Measurements from ENCODE around the gene KRTAP21-1. TPM values are rescaled to one million over a fixed set of nuclear protein-coding genes. Genes with fewer than 3 reads are reported as not detected.

The KRTAP21-1 gene
- total RNA-seq, 1 experiment from 2014 or later, result not detected

DNA sequence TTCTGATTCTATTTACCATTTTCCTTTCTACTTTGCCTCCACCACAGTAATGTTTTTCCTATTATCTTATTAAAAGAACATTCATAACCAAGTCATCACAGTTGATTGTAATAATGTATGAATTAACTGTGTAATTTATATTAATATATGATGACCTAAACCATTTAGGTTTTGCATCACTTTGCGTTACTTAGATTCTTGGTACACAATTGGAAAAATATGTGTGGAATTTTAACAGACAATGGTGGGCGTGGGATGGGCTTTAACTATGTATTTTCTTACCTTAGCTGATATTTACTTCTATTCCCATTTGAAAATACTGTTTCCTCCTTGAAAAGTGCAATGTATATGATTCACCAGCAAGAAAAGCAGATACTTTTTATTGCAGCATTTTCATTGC lies 40.3 kb downstream of the KRTAP21-1 start:
- Histone ChIP-seq H3K36me3 (replicated peaks; ENCODE audit: control insufficient read depth, insufficient read depth, low read length) (no peaks in the 10 kb centered on the region), H3K4me3 (ENCODE audit: insufficient read depth, low read depth, low read length) (no peak overlapping the region), H3K27me3 (ENCODE audit: control insufficient read depth, insufficient read depth, low read length) (no peaks in the 10 kb centered on the region)
- DNase-seq, result no peak

DNA sequence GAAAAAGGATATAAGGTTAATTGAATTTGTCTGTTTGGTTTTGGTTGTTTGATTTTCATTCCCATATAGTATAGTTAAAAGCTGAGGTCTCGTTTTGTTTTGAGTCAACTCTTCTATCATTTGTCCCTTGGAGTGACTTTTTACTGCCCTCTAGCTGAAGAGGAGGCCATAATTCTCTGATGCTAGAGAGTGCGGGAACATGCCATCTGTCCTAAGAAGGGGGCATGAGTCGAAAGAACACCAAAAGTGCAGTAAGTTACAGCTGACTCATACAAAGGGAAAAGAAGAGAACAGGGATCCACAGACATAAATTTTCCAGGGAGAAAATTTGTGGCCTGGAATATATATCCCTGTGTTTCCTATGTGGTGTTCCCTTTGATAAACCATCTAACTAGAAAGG lies 40.8 kb downstream of the KRTAP21-1 start:
- H3K27me3 ChIP-seq (ENCODE audit: control insufficient read depth, insufficient read depth, low read length), result no peaks in the 10 kb centered on the region
- no peak overlapping the region for H3K4me3 ChIP-seq (ENCODE audit: insufficient read depth, low read depth, low read length)
- H3K36me3 ChIP-seq (replicated peaks; ENCODE audit: control insufficient read depth, insufficient read depth, low read length), result no peaks in the 10 kb centered on the region
- peak; percentile 7 for DNase-seq

DNA sequence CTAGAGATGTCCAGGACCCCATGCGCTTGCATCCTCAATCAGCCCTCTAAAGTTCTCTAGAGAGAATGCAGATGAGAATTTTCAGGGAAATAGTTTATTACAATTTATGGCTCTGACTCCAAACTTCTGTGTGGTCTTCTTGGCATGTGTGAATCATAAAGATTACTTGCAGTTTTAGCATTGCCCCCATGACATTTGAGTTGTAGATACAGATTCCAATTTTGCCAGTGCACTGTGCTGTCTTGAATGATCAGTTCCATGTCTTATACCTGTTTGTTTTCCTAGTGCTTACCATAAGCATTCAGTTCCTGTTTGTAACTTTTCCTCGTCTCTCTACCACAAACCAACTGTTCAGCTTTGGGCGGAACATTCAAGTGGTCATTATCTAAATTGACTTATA lies 41.5 kb downstream of the KRTAP21-1 start:
- H3K4me3 ChIP-seq (ENCODE audit: insufficient read depth, low read depth, low read length), result no peak overlapping the region
- no peaks in the 10 kb centered on the region for H3K36me3 ChIP-seq (replicated peaks; ENCODE audit: control insufficient read depth, insufficient read depth, low read length)
- no peak for DNase-seq
- no peaks in the 10 kb centered on the region for H3K27me3 ChIP-seq (ENCODE audit: control insufficient read depth, insufficient read depth, low read length)

DNA sequence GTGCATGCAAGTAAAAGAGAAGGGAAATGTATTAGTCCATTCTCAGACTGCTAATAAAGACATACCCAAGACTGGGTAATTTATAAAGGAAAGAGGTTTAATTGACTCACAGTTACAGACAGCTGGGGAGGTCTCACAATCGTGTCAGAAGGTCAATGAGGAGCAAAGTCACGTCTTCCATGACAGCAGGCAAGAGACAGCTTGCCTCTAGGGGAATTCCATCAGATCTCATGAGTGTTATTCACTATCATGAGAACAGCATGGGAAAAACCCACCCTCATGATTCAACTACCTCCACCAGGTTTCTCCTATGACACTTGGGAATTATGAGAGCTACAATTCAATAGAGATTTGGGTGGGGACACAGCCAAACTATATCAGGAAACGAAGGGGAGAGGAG lies 44.7 kb downstream of the KRTAP21-1 start:
- no peak overlapping the region for H3K4me3 ChIP-seq (ENCODE audit: insufficient read depth, low read depth, low read length)
- no peaks in the 10 kb centered on the region for H3K27me3 ChIP-seq (ENCODE audit: control insufficient read depth, insufficient read depth, low read length)
- no peaks in the 10 kb centered on the region for H3K36me3 ChIP-seq (replicated peaks; ENCODE audit: control insufficient read depth, insufficient read depth, low read length)
- no peak for DNase-seq

DNA sequence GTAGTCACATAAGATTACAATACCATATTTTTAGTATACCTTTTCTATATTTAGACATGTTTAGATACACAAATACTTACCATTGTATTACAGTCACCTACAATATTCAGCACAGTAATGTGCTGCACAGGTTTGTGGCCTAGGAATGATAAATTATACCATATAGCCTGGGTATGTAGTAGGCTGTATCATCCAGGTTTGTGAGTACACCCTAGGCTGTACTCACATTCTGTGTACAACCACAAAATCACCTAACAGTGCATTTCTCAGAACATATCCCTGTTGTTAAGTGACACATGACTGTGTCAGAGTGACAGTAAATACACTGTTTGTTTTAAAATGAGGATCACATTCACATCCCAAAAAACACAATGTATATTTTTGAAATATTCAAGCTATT lies 47.8 kb downstream of the KRTAP21-1 start:
- Histone ChIP-seq H3K36me3 (replicated peaks; ENCODE audit: control insufficient read depth, insufficient read depth, low read length) (no peaks in the 10 kb centered on the region), H3K27me3 (ENCODE audit: control insufficient read depth, insufficient read depth, low read length) (no peaks in the 10 kb centered on the region), H3K4me3 (ENCODE audit: insufficient read depth, low read depth, low read length) (no peak overlapping the region)
- DNase-seq, result no peak

Other genes starting within 250 kb of the KRTAP21-1 start
- not detected in 2 replicates for gene KRTAP19-6, start 213.6 kb downstream of the KRTAP21-1 start, total RNA-seq (2014; rRNA removed; shearing (Covaris generic))
- gene KRTAP19-7, start 194.1 kb downstream of the KRTAP21-1 start, total RNA-seq (2014; rRNA removed; shearing (Covaris generic)), result not detected in 2 replicates
- gene KRTAP22-2, start 165.0 kb downstream of the KRTAP21-1 start, total RNA-seq (2014; rRNA removed; shearing (Covaris generic)), result not detected in 2 replicates
- not detected in 2 replicates for gene KRTAP6-3, start 163.0 kb downstream of the KRTAP21-1 start, total RNA-seq (2014; rRNA removed; shearing (Covaris generic))
- not detected in 2 replicates for gene KRTAP6-2, start 156.5 kb downstream of the KRTAP21-1 start, total RNA-seq (2014; rRNA removed; shearing (Covaris generic))
- gene KRTAP22-1, start 154.3 kb downstream of the KRTAP21-1 start, total RNA-seq (2014; rRNA removed; shearing (Covaris generic)), result not detected in 2 replicates
- not detected in 2 replicates for gene KRTAP6-1, start 141.5 kb downstream of the KRTAP21-1 start, total RNA-seq (2014; rRNA removed; shearing (Covaris generic))
- not detected in 2 replicates for gene KRTAP20-1, start 139.0 kb downstream of the KRTAP21-1 start, total RNA-seq (2014; rRNA removed; shearing (Covaris generic))
- gene KRTAP20-4, start 134.8 kb downstream of the KRTAP21-1 start, total RNA-seq (2014; rRNA removed; shearing (Covaris generic)), result not detected in 2 replicates
- gene KRTAP20-2, start 120.2 kb downstream of the KRTAP21-1 start, total RNA-seq (2014; rRNA removed; shearing (Covaris generic)), result not detected in 2 replicates
- gene KRTAP20-3, start 112.6 kb downstream of the KRTAP21-1 start, total RNA-seq (2014; rRNA removed; shearing (Covaris generic)), result not detected in 2 replicates
- gene KRTAP21-3, start 36.7 kb downstream of the KRTAP21-1 start, total RNA-seq (2014; rRNA removed; shearing (Covaris generic)), result not detected in 2 replicates
- not detected in 2 replicates for gene KRTAP21-2, start 8.2 kb downstream of the KRTAP21-1 start, total RNA-seq (2014; rRNA removed; shearing (Covaris generic))
- not detected in 2 replicates for gene KRTAP8-1, start 57.8 kb upstream of the KRTAP21-1 start, total RNA-seq (2014; rRNA removed; shearing (Covaris generic))
- not detected in 2 replicates for gene KRTAP7-1, start 74.3 kb upstream of the KRTAP21-1 start, total RNA-seq (2014; rRNA removed; shearing (Covaris generic))
- not detected in 2 replicates for gene KRTAP11-1, start 126.2 kb upstream of the KRTAP21-1 start, total RNA-seq (2014; rRNA removed; shearing (Covaris generic))